Esophagus muscularis mucosa (tissue), 4 donors: ENCODE data around the gene GSX2. TPM values are rescaled to one million over a fixed set of nuclear protein-coding genes. Genes with fewer than 3 reads are reported as not detected.

Experiments
- DNase-seq: peaks from one replicate; pipeline ENCODE4 v3.0.0-alpha.2; 2017; ENCODE audit errors: extremely low spot score
- H3K27ac ChIP-seq, 4 donors: fragments of 200-600 bp; sonication (generic); replicated peaks in 1 of 4; 1 replicate in 3 of 4; 2 replicates in 1 of 4; pipeline ENCODE4 v1.5.1; 2016 to 2019; ENCODE audit warnings: mild to moderate bottlenecking in 1 of 4
- H3K27me3 ChIP-seq, 4 donors: fragments of 200-600 bp; sonication (generic); one replicate each; pipeline versions ENCODE4 v1.5.1 to v1.6.0; 2016 to 2019
- H3K36me3 ChIP-seq, 4 donors: fragments of 200-600 bp; sonication (generic); one replicate each; pipeline ENCODE4 v1.5.1; 2016 to 2019
- H3K4me1 ChIP-seq, 4 donors: fragments of 200-600 bp; sonication (generic); one replicate each; pipeline ENCODE4 v1.5.1; 2016 to 2019
- H3K4me3 ChIP-seq, 4 donors: fragments of 200-600 bp; sonication (generic); 1 replicate in 2 of 4; 2 replicates in 2 of 4; pipeline ENCODE4 v1.5.1; 2016 to 2019; ENCODE audit warnings: mild to moderate bottlenecking in 4 of 4, moderate library complexity in 1 of 4
- H3K9me3 ChIP-seq, 4 donors: fragments of 200-600 bp; sonication (generic); 1 replicate in 3 of 4; 2 replicates in 1 of 4; pipeline ENCODE4 v1.5.1; 2016 to 2019
- CTCF ChIP-seq, 3 experiments: fragments of 200-600 bp in 2 of 3; fragments of 450-650 bp in 1 of 3; sonication (generic) in 2 of 3; IDR thresholded peaks; one replicate each; pipeline ENCODE4 v1.5.1; 2017 to 2019; ENCODE audit warnings: antibody characterized with exemption in 3 of 3, mild to moderate bottlenecking in 2 of 3, moderate library complexity in 1 of 3
- EP300 ChIP-seq: sonication (generic); formaldehyde crosslinking; IDR thresholded peaks from one replicate; pipeline ENCODE4 v1.6.1; 2017; ENCODE audit warnings: antibody characterized with exemption
- POLR2A ChIP-seq: fragments of 450-650 bp; IDR thresholded peaks from one replicate; pipeline ENCODE4 v1.6.1; 2017; ENCODE audit warnings: antibody characterized with exemption, moderate library complexity, mild to moderate bottlenecking, low read depth
- POLR2AphosphoS5 ChIP-seq, 2 donors: sonication (generic); formaldehyde crosslinking; IDR thresholded peaks; one replicate each; pipeline ENCODE4 v1.6.1; 2017; ENCODE audit warnings: antibody characterized with exemption in 2 of 2
- WGBS: methylation state at CpG from one replicate; pipeline ENCODE4 v1.1.5; 2018; 5-methylcytosine and 5-hydroxymethylcytosine counted together
- intact Hi-C: fragments of 100-400 bp; cut with DNase I; formaldehyde crosslinking; loops from one replicate; pipeline ENCODE4 v1.15.1; 2023
- total RNA-seq, 4 donors: library from RNA; depleted of rRNA; stranded (reverse); fragments of >200 nt; gene quantifications; one replicate each; pipeline versions ENCODE4 v1.1.0 to v1.2.1, GENCODE V29; 2016

Gene GSX2
- total RNA-seq, 4 donors from 2014 or later: not detected

GRCh38 chr4:54076673-54077072 is 23.3 kb upstream of the GSX2 start:
- no peaks in the 10 kb centered on the region for H3K36me3 ChIP-seq
- intact Hi-C loops: no loop called here
- TF ChIP-seq CTCF (IDR thresholded peaks at IDR 0.05) (no peak), POLR2AphosphoS5 (IDR thresholded peaks at IDR 0.05) (no peak), POLR2A (no peak), EP300 (no peak)

DNA sequence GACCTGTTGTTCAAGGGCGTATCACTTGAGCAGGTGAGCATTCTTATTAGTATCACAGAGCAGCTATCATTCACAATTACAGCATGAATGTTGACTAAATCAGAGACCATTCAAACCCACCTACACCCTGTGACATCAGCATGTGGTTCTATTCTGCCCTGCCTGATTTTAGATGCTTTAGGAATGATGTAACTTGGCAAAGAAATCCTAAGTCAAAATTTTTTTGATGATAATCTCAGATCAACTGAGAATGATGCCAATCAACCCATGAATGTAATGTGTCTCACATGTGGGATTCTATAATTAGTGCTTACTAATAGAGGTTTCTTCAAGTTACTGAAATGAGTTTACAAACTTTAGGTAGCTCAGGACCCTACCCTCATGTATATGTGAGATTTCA is 22.2 kb upstream of the GSX2 start:
- peaks cover 0 to 7% (median 0%) of the 10 kb centered on the region in 4 donors for H3K27me3 ChIP-seq
- no peaks in the 10 kb centered on the region for H3K9me3 ChIP-seq
- DNase-seq: no peak
- 100% methylated on average over 1 of the region's 1 CpG for WGBS
- H3K27ac ChIP-seq: no peak overlapping the region
- intact Hi-C loops: no loop called here
- TF ChIP-seq CTCF (IDR thresholded peaks at IDR 0.05) (no peak), POLR2A (no peak), EP300 (no peak), POLR2AphosphoS5 (IDR thresholded peaks at IDR 0.05) (no peak)
- peaks cover 0 to 7% (median 0%) of the 10 kb centered on the region in 4 donors for H3K4me1 ChIP-seq
- H3K36me3 ChIP-seq: no peaks in the 10 kb centered on the region
- no peak overlapping the region for H3K4me3 ChIP-seq

More at GRCh38 chr4:54076673-54077072, 23.3 kb upstream of the GSX2 start:
- H3K4me3 ChIP-seq: no peak overlapping the region
- H3K4me1 ChIP-seq: peaks cover 0 to 2% (median 0%) of the 10 kb centered on the region in 4 donors
- peaks cover 0 to 7% (median 0%) of the 10 kb centered on the region in 4 donors for H3K27me3 ChIP-seq
- no peaks in the 10 kb centered on the region for H3K9me3 ChIP-seq
- DNase-seq: no peak
- no peak overlapping the region for H3K27ac ChIP-seq

DNA sequence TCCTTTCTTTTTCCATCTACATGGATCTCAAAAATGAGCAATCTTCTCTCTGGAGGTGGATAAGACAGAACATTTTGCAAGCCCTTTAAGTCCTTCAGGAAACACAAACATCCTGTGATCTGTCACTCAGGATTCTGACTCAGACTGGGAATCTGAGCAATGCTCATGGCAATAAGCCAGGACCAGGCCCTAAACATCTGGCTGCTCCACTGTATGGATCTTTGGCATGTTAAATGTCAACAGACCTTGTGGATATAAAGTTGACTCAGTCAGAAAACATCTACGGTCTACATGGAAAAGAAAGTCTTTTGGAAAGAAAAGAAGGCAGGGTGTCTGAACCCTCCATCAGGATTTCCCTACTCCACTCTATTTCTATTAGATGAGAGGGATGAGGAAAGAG is 17.8 kb upstream of the GSX2 start:
- no peak for TF ChIP-seq POLR2A
- TF ChIP-seq POLR2AphosphoS5 (IDR thresholded peaks at IDR 0.05): peak; percentile 7 to 48
- H3K36me3 ChIP-seq: no peaks in the 10 kb centered on the region
- H3K4me3 ChIP-seq: no peak overlapping the region
- intact Hi-C loops: no loop called here
- H3K9me3 ChIP-seq: no peaks in the 10 kb centered on the region
- 54% methylated on average over 1 of the region's 1 CpG for WGBS
- H3K27me3 ChIP-seq: peaks cover 0 to 7% (median 0%) of the 10 kb centered on the region in 4 donors
- H3K27ac ChIP-seq: peak overlapping the region in 1 of 4 donors; percentile 23
- DNase-seq: no peak
- H3K4me1 ChIP-seq: peaks cover 0 to 7% (median 0%) of the 10 kb centered on the region in 4 donors

DNA sequence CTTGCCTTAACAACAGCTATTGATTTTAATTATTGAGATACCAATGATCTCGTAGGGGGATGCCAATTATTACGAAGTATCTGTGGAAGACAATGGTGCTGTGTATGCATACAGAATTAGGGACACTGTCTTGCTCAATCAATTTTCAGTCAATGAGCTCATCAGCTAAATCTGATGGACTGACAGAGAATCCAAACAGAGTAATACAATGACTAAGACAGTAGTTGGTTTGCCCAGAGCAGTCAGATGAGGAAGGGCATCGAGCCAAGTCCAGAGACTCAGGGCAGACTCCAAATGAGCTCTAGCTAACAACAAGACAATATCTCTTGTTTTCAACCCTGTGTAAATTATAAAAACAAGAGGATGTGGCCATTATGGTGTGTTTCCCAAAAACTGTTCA is 14.7 kb upstream of the GSX2 start:
- WGBS: 84% methylated on average over 3 of the region's 3 CpGs
- H3K27me3 ChIP-seq: peaks cover 0 to 3% (median 0%) of the 10 kb centered on the region in 4 donors
- peaks cover 0 to 7% (median 0%) of the 10 kb centered on the region in 4 donors for H3K4me1 ChIP-seq
- no peak for TF ChIP-seq EP300
- TF ChIP-seq POLR2A: no peak
- no peak for TF ChIP-seq CTCF (IDR thresholded peaks at IDR 0.05)
- no peak for TF ChIP-seq POLR2AphosphoS5 (IDR thresholded peaks at IDR 0.05)
- intact Hi-C loops: no loop called here
- H3K9me3 ChIP-seq: no peaks in the 10 kb centered on the region
- DNase-seq: no peak
- H3K4me3 ChIP-seq: no peak overlapping the region
- no peak overlapping the region for H3K27ac ChIP-seq
- H3K36me3 ChIP-seq: no peaks in the 10 kb centered on the region

GRCh38 chr4:54089875-54090274 is 10.1 kb upstream of the GSX2 start:
- no peak overlapping the region for H3K27ac ChIP-seq
- no peaks in the 10 kb centered on the region for H3K36me3 ChIP-seq
- TF ChIP-seq CTCF (IDR thresholded peaks at IDR 0.05) (no peak), POLR2AphosphoS5 (IDR thresholded peaks at IDR 0.05) (no peak), POLR2A (no peak)
- WGBS: 93% methylated on average over 1 of the region's 1 CpG
- intact Hi-C loops: no loop called here
- no peaks in the 10 kb centered on the region for H3K9me3 ChIP-seq
- H3K4me3 ChIP-seq: no peak overlapping the region
- peaks cover 15 to 33% (median 30%) of the 10 kb centered on the region in 4 donors for H3K4me1 ChIP-seq
- peaks cover 0 to 49% (median 19%) of the 10 kb centered on the region in 4 donors for H3K27me3 ChIP-seq
- DNase-seq: no peak
